MCF 10A (cell line): ENCODE results near the gene SHE. TPM values are rescaled to one million over a fixed set of nuclear protein-coding genes. Genes with fewer than 3 reads are reported as not detected.

Source experiments
- BruUV-seq: library from RNA; stranded (reverse); fragments of 400-500 nt; replicated peaks from 2 replicates; lab custom pipeline; 2021; lab: Mats Ljungman, UMichigan
- CTCF ChIA-PET: fragments of 300-600 bp; sonication (Branson Sonifier 250); formaldehyde crosslinking; extraction: SDS; loops from one replicate; lab custom pipeline; 2021; ENCODE audit warnings: antibody characterized with exemption, inconsistent platforms; lab: Yijun Ruan, JAX
- POLR2A ChIA-PET: fragments of 300-600, 350-650 bp; sonication (Branson Sonifier 250); formaldehyde crosslinking; extraction: SDS; loops from one replicate; lab custom pipeline; 2020; ENCODE audit warnings: antibody characterized with exemption, inconsistent platforms; lab: Yijun Ruan, JAX
- DNase-seq: peaks from one replicate; pipeline ENCODE4 v3.0.0-alpha.2; 2018; ENCODE audit not compliant: unreplicated experiment
- H3K27ac Mint-ChIP-seq: one replicate; pipeline ENCODE4 v1.8.0; 2022; ENCODE audit warnings: mild to moderate bottlenecking, low read depth, mixed read lengths; ENCODE audit not compliant: unreplicated experiment
- H3K27me3 Mint-ChIP-seq: one replicate; pipeline ENCODE4 v1.8.0; 2022; ENCODE audit warnings: mixed read lengths; ENCODE audit not compliant: insufficient read depth, unreplicated experiment
- H3K36me3 Mint-ChIP-seq: one replicate; pipeline ENCODE4 v1.8.0; 2022; ENCODE audit warnings: mild to moderate bottlenecking, moderate library complexity, mixed read lengths; ENCODE audit not compliant: insufficient read depth, unreplicated experiment
- H3K4me1 Mint-ChIP-seq: one replicate; pipeline ENCODE4 v1.8.0; 2022; ENCODE audit warnings: mixed read lengths; ENCODE audit not compliant: insufficient read depth, unreplicated experiment
- H3K4me3 Mint-ChIP-seq: one replicate; pipeline ENCODE4 v1.8.0; 2022; ENCODE audit warnings: mild to moderate bottlenecking, moderate library complexity, mixed read lengths; ENCODE audit not compliant: unreplicated experiment
- H3K9me3 Mint-ChIP-seq: one replicate; pipeline ENCODE4 v1.8.0; 2022; ENCODE audit warnings: mixed read lengths; ENCODE audit not compliant: unreplicated experiment
- CTCF ChIP-seq: fragments of 200-600 bp; IDR thresholded peaks from one replicate; pipeline ENCODE4 v1.8.0; 2022; ENCODE audit warnings: antibody characterized with exemption, mild to moderate bottlenecking; ENCODE audit not compliant: unreplicated experiment
- intact Hi-C: fragments of 100-400 bp; cut with micrococcal nuclease; formaldehyde crosslinking; loops from 2 replicates; pipeline ENCODE4 v1.14.1; 2022
- total RNA-seq: library from RNA; stranded (reverse); gene quantifications from 2 replicates; pipeline ENCODE4 v1.2.3, GENCODE V29; 2022

Gene SHE
- total RNA-seq, 1 experiment from 2014 or later: not detected

GRCh38 chr1:154467434-154468102 is 34.6 kb downstream of the SHE start:
- H3K4me3 Mint-ChIP-seq: no peak overlapping the region
- BruUV-seq: no TSS peak
- peaks cover 47% of the 10 kb centered on the region for H3K36me3 Mint-ChIP-seq
- ChIA-PET POLR2A (interaction anchor here (0.6 to 1.2 kb wide), 6 partner anchors 11 to 639 kb away, joined by 3 to 4 read pairs (median 4); no protein-coding TSS in a partner anchor), CTCF (interaction anchor here (0.5 to 3.8 kb wide), 6 partner anchors 9 to 411 kb away, joined by 3 to 12 read pairs (median 4); no protein-coding TSS in a partner anchor)
- DNase-seq: no peak
- no peak for TF ChIP-seq CTCF
- H3K4me1 Mint-ChIP-seq: peaks cover 5% of the 10 kb centered on the region
- H3K27me3 Mint-ChIP-seq: no peaks in the 10 kb centered on the region
- intact Hi-C loops: no loop called here
- no peak overlapping the region for H3K27ac Mint-ChIP-seq
- H3K9me3 Mint-ChIP-seq: no peaks in the 10 kb centered on the region

GRCh38 chr1:154466921-154467417 is 35.2 kb downstream of the SHE start:
- no peaks in the 10 kb centered on the region for H3K9me3 Mint-ChIP-seq

GRCh38 chr1:154466206-154466605 is 36.0 kb downstream of the SHE start:
- CTCF ChIA-PET: interaction anchor here (1.2 to 3.8 kb wide), 3 partner anchors 13 to 80 kb away, joined by 3 to 12 read pairs (median 4); no protein-coding TSS in a partner anchor
- H3K27ac Mint-ChIP-seq: peak overlapping the region; percentile 55
- H3K36me3 Mint-ChIP-seq: peaks cover 59% of the 10 kb centered on the region
- H3K9me3 Mint-ChIP-seq: no peaks in the 10 kb centered on the region
- TF ChIP-seq CTCF: no peak
- POLR2A ChIA-PET: interaction anchor here (0.7 kb wide), 1 partner anchor 429 kb away, joined by 3 read pairs; no protein-coding TSS in a partner anchor
- no peaks in the 10 kb centered on the region for H3K27me3 Mint-ChIP-seq
- intact Hi-C loops: no loop called here
- BruUV-seq: TSS peak; percentile 12
- H3K4me1 Mint-ChIP-seq: peaks cover 5% of the 10 kb centered on the region
- H3K4me3 Mint-ChIP-seq: no peak overlapping the region
- DNase-seq: no peak

More at GRCh38 chr1:154466921-154467417, 35.2 kb downstream of the SHE start:
- no peak overlapping the region for H3K4me3 Mint-ChIP-seq
- H3K36me3 Mint-ChIP-seq: peaks cover 51% of the 10 kb centered on the region
- ChIA-PET CTCF (interaction anchor here (0.5 to 3.8 kb wide), 4 partner anchors 10 to 58 kb away, joined by 3 to 12 read pairs (median 6); no protein-coding TSS in a partner anchor), POLR2A (interaction anchor here (0.6 to 0.9 kb wide), 2 partner anchors 34 to 639 kb away, joined by 3 to 4 read pairs; no protein-coding TSS in a partner anchor)
- DNase-seq: no peak
- peaks cover 5% of the 10 kb centered on the region for H3K4me1 Mint-ChIP-seq
- no peak for TF ChIP-seq CTCF
- no peaks in the 10 kb centered on the region for H3K27me3 Mint-ChIP-seq
- H3K27ac Mint-ChIP-seq: no peak overlapping the region
- intact Hi-C loops: no loop called here
- BruUV-seq: no TSS peak

- ChIA-PET POLR2A (interaction anchor here (0.7 to 0.9 kb wide), 2 partner anchors 14 to 430 kb away, joined by 3 to 4 read pairs; no protein-coding TSS in a partner anchor), CTCF (interaction anchor here (0.6 to 3.8 kb wide), 5 partner anchors 13 to 112 kb away, joined by 3 to 12 read pairs (median 3); no protein-coding TSS in a partner anchor)
- no peak for DNase-seq
- no TSS peak for BruUV-seq
- no peak for TF ChIP-seq CTCF
- no peak overlapping the region for H3K4me3 Mint-ChIP-seq
- no peaks in the 10 kb centered on the region for H3K27me3 Mint-ChIP-seq
- peak overlapping the region; percentile 55 for H3K27ac Mint-ChIP-seq
- intact Hi-C loops: no loop called here
- H3K9me3 Mint-ChIP-seq: no peaks in the 10 kb centered on the region
- H3K36me3 Mint-ChIP-seq: peaks cover 64% of the 10 kb centered on the region
- H3K4me1 Mint-ChIP-seq: peaks cover 5% of the 10 kb centered on the region
Measured at GRCh38 chr1:154465621-154466195, 36.5 kb downstream of the SHE start.
